ENCODE measurements around the gene SUPT4H1. TPM values are rescaled to one million over a fixed set of nuclear protein-coding genes. Genes with fewer than 3 reads are reported as not detected.

Gene SUPT4H1
- polyA plus RNA-seq, 1 donor, result 70.8 TPM

DNA sequence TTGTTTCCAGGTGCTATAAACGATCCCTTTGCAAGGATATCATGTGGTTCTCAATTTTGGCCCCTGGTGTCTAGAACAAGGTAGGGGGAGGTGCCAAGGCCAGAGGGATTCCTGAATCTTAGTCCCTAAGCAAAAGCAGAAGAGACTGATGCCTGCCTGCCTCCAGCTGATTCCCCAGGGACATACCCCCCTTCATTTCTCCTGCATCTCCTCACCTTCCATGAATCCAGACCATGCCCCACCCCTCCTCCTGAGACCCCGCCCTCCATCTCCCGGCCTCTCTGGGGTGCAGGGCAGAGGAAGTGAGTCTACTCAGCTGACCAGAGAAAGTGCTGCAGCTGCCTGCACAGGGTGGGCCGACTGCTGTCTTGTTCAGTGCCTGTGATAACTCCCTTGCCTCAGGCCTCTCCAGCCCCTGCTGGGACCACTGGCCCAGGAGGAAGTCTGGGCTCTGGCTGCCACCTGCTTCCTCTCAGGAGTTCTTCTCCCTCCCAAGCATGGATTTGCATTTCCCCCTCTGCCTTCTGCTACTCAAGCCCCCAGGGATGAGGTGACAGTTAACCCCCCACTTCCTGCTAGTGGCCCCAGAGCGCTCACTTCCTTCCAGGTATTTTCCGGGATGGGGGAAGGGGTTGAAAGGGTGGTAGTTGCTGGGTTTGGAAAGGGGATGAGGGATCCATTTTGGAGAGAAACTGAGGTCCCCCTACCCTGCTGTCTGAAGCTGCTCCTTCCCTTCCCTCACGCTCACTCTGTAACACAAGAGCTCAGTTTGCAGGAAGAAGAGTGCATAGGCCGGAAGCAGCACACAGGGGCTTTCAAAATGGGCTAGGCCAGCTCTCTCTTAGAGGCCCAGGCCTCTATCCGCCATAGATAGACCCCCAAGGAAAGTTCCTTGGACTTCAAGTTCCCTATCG is 12.9 kb downstream of the SUPT4H1 start:
- no peak for DNase-seq

DNA sequence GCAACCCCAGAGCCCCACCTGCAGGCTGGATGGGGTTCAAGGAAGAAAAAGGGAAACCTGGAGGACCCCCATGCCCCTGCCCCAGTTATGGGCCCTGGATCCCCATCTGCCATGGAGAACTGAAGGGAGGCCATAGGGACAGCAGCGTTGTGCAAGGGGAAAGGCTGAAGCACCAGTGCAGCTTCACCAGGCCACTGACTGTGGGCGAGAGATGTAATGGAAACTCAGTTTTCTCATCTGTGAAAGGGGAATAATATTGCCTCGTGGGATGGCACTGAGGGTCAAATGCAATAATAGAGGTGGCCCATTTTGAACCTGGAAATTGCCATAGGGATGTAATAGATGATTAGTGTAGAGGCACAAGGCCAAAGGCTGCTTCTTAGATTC is 13.6 kb downstream of the SUPT4H1 start:
- no peak for DNase-seq

DNA sequence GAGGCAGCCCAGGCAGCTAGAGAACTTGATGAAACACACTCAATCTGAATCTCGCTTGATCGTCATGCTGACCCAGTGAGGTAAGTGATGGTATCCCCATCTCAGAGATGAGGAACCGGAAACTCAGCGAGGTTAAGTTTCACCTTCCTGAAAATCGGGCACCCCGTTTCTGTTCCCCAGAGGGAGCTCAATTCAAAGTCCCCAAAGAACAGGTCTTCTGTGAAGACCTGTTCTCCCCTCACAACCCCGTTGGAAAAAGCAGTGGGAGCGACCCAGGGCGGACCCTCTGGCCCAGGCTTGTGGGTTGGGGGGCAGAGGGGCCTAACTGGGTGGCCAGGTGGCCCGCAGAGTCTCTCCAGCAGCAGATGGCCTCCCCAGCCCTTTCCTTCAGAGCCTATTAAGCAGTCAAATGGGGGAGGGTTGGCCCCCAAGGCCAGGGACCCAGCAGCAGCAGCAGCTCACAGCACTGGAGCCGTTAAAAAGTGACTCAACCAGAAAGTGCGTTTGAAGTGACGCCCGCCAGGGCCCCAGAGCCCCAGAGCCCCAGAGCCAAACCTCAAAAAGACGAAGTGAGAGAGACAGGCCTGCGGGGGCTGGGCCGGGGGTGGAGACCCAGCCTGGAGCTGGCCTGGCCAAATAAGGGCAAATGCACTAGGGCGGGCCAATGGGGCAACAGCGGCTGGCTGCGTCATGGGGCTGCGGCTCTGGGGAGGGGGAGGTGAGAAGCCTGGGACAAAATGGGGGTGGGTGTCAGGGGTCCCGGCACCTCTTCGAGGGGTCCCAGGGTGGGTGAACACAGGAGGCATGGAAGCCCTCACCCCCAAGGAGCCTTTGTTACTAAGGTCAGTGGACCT is 14.2 kb downstream of the SUPT4H1 start:
- DNase-seq, result no peak

DNA sequence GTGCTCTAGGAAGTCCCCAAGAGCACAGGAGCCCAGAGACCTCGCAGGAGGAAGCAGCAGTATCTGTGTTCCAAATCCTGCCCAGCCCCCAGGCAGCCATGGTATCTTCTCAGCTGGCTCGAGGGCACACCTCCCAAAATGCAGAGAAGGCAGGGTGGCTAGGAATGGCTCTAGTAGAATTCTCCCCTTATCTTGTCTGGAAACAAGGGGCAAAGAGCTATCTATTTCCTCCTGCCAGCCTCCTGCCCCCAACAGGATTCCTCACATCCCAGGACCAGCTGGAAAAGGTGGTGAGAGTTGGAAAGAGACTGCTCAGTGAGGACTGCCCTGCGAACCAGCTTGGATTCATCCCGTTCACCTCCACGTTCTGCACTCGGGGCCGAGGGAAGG is 14.8 kb downstream of the SUPT4H1 start:
- DNase-seq, result no peak

DNA sequence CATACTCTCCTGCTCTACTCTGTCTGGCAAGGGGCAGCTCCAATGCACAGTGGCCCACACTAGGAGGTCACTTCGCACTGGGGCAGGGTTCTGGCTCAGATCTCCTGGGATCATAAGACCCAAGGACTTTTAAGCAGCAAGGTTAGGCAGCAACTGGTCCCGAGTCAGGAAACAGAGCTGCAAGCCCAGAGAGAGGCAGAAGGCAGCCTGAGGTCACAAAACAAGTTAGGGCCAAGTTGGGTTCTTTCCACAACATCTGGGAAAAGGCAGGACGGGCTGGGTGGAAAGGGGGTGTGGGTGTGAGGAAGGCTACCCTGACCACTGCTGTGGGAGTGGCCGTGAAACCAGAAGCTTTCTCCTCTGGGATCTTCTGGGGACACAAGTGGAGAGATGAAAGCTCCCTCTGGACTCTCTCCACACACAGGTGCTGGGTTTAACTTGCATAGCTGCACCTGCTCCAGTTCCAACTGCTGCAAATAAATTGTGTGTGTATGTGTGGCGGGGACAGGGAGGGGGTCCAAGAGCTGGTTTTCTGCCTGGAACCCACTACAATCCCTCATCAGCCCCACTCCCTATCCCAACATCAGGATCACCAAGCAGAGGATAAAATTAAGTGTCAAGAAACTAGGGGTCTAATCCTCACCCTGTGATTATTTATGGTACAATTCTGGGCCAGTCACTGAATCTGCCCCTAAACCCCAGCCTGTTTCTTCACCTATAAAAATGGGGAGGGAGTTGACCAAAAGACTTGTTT is 15.4 kb downstream of the SUPT4H1 start:
- DNase-seq, result no peak

DNA sequence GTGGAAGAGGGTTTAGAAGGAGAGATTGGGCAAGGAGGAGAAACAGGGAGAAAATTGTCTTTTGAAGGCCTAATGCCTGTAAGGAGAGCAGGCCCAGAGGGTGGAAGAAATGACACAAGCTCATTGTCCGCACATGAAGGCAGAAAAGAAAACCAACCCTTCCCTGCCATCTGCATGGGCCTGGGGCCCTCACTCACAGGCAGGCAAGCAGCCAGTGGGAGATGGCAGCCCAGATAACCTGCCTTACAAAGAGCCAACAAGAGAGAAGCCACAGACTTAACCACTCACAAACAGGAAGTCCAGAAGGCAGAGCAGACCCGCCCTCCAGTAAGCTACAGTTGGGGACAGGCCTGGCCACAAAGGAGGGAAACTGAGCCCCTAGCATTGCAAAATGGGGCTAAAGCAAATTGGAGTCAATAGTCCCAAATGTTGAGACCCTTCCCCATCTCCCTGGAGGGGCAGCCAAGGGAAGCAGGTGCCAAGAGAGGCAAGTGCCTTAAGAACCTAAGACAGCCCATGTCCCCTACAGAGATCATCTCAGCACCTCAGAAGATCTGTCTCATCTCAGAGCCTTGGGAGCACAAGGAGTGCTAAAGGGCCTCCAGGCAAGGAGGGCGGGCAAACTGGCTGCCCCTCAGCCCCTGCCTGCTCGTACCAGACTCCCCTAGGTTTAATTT is 16.1 kb downstream of the SUPT4H1 start:
- DNase-seq, result no peak

DNA sequence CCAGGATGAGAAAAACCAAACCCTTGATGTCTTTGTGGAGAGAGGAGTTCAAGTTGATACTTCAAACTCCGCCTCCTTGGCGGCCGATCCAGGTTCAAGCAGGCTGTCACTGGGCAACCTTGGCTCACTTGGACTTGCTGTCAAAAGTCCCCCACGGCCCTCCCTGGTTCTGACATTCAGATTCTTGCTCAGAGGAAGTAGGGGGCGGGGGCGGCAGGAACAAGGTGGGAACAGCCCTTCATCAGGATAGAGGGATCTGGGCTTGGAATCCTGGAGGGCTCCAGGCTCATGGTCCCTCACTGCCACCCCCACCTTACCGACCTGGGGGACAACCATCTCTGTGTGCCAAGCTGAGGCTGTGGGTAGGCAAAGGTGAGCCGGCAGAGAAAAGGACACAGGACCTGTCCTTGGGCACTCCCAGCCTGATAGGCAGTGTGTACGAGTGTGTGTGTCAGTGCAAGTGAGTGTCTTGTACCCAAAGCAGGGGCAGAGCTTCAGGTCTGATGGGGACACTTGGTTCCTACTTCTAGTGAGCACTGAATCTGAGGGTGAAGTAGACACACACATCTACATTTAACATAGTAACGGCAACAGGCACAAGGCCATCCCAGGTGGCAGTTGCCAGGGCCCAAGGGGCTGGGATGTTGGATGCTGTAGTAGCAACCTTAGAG is 16.8 kb downstream of the SUPT4H1 start:
- no peak for DNase-seq

DNA sequence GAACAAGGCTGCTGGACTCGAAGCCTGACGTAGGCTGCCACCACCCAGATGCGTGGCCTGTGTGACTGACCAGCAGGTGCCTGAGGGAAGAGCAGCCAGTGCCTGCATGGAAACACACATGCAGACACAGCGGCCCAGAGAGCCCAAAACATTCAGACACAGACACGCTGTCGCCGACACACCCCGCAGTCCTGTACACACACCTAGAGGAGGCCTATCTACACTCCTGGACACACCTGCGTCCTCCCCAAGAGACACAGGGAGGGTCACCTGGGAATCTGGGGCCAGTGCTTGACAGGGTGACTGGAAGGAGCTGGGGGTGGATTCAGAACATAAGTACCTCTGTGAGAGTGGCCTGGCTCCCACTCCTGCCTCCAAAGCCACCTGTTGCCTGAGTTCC is 17.3 kb downstream of the SUPT4H1 start:
- no peak for DNase-seq

DNA sequence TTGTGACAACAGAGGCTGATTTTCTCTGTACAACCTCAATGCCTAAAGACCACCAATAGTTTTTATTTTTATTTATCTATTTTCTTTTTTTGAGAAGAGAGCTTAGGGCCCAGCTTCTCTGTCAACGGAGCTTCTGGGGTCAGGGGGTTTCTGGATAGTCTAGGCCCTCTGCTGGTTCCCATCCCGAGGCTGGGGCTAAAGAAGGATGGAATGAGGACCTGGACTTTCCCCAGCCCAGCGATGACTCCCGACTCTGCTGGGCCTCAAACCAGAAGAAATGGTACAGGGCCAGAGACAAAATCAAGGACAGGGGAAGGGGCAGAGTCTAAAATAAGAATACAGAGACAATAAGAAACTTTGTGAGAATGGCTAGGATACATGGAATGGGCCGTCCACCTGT is 17.7 kb downstream of the SUPT4H1 start:
- DNase-seq, result no peak

DNA sequence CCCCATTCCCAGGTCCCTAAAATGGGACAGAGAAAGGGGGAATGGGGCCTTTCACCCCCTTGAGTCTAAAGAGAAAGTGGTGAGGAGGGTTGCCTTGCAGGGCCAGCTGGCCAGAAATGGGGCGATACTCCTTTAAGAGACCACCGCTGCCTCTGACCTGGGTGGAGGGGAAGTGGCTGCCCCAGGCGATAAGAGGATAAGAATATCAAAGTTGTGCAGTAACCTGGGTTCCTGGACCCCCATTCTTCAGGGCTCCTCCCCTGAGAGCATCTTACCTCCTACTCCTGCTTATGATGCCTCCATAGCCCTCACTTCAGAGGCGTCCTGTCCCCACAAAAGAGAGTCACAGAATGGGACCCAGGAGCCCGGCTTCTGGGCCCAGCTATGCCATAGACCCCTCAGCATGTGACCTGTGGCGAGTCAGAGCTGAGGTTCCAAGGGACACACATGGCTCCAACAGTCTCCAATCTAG is 18.2 kb downstream of the SUPT4H1 start:
- no peak for DNase-seq

DNA sequence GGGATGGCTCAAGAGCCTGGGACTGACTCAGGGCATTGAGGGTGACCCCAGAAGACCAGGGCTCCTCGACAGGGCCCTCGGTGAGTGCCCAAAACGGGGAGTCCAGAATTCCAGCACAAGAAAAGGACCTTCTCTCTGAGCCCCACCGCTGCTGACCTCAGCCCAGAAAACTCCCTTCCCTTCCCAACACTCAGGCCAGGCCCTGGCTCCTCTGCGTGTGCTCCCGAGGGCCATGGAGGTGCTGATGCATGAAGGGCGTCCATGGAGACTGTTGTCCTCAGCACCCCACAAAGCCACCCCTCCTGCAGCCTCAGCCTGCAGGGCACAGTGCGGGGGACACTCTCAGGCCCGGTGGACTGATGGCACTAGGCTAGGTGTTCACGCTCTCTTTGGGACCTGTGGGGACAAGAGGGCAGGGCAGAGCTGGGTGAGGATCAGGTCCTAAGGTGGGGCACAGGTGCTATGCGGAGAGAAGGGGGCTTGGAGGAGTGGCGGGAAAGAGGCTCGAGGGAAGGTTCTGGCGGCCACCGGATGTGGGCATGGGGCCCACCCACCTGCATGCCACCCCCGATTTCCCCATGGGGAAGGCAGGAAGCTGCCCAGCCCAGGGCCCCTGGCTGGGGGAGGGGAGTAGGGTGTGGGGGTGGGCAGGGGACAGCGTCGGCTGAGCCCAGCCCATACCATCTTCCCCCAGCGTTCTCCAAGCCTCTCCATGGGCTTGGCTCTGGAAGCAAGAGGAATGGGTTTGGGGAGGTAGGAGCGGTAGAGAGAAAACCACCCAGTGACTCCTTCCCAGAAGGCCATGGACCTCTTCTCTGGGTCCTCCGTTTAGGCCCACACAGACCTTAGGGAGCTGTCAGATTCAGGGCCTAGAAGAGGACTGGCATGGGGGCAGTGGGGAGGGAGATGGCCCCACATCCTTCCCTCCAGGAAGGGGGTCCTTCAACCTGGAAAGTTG is 18.9 kb downstream of the SUPT4H1 start:
- no peak for DNase-seq

DNA sequence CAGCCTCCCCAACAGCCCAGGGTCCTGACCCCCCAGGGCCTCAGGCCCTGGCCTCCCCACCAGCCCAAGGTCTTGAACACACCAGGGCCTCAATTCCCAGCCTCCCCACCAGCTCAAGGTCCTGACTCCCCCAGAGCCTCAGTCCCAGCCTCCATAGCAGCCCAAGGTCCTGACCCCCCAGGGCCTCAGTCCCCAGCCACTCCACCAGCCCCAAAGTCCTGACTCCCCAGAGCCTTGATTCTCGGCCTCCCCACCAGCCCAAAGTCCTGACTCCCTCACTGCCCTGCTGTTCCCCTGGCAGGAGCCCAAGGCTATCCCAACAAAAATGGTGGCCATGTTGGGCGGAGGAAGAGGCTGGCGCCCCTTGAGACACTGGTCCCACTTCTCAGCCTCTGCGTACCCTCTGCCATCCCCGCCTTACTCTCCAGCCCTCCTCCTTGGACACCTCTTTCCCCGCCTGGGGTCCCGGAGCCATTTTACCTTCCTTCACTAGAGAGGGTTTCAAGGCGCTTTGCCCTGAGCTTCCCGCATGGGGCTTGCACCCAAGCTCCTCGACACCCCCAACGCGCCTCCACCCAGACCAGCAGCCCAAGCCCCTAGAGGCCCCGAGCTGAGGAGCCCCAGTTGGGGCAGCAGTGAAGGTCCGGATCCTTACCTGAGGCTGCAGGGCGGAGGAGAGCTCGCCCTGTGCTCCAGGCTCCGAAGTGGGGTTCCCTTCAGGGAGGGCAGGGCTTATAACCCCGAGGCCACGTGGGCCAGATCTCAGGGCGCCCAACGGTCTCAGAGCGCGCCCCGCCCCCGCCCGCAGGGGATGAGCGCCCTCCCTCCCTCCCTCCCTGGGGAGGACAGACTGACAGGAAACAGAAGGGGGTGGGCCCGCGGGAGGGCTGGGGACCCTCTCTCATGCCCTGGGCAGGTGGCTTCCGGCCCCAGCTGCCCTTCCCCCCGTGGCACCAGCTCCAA is 19.9 kb downstream of the SUPT4H1 start:
- no peak for DNase-seq

DNA sequence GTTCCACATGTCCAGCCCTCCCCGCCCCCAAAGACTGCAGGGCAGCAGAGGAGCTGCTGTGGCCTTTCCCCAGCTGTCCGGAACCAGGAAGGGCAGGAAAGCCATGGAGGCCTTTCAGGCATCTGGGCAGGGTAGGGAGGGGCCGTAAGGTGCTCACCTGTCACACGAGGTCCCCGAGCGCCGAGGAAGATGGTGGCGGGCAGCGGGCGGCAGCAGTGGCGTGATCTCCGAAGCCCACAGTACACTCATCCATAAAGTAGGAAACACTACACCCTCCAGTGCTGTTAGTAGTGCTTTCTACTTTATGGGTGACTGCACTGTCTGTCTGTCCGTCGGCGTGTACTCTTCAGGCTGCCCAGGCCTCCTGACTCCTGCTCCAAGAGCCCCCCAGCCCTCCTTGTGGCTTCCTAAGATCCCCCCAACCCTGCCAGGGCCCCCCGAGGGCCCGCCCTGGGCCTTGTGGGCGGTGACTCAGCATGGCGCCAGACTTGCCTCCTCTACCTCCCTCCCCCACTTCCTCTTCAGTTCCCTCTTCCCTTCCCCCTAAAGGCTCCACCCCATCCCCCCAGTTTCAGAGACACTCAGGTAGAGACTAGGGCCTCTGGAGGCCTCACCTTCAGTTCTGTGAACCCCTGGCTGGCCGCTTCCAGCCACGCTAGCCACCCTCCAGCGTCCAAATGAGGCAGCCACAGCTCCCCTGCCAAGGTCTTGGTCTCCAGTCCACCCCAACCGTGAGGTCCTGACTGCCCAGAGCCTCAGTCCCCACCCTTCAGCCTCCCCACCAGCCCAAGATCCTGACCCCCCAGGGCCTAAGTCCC is 20.8 kb downstream of the SUPT4H1 start:
- DNase-seq, result no peak

DNA sequence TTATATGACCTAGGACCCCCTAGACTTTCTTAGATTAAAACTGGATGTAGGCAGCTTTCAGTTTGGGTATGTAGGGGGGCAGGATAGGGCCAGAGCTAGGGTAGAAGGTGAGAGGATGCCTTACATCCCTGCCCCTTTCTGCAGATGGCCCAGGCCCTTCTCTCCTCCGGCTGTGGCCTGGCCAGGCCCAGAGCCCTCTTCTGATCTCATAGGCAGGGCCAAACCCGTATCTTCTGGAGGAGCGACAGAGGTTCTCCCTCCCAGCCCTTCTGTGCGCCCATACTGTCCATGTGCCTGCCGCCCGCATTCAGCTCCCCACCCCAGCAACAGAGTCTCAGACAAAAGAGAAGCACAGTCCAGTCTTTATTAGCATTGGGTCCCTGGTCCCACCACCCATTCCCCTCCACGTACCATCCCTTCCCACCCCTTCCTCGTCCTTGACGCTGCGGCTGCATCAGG is 21.4 kb downstream of the SUPT4H1 start:
- no peak for DNase-seq

DNA sequence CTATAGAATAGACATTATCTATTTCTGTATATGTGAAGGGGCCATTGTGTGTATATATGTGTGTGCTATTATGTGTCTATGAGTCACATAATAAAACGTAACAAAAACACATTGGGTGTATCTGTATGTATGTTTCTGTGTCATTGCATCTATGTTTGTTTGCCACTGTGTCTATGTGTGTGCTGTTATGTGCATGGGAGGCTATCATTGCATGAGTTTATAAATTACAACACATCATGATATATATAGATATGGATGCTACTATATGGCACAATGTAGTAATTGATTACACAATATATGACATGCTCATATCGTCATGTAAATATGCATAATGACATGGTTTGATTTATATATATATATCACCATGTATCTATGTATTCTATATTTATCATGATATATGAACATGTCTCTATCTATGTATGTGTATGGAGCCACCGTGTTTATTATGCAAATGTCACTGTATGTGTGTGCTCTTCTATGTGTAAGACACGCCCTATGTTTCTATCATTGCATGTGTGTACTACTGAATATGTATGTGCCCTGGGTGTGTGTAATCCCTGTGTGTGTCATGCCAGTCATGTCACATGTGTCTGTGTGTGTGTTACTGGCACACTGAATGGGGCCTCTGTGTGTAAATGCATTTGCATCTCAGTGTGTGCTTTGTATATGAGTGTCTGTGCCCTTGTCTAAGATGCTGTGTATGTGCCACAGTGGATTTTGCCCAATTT is 22.0 kb downstream of the SUPT4H1 start:
- DNase-seq, result no peak

DNA sequence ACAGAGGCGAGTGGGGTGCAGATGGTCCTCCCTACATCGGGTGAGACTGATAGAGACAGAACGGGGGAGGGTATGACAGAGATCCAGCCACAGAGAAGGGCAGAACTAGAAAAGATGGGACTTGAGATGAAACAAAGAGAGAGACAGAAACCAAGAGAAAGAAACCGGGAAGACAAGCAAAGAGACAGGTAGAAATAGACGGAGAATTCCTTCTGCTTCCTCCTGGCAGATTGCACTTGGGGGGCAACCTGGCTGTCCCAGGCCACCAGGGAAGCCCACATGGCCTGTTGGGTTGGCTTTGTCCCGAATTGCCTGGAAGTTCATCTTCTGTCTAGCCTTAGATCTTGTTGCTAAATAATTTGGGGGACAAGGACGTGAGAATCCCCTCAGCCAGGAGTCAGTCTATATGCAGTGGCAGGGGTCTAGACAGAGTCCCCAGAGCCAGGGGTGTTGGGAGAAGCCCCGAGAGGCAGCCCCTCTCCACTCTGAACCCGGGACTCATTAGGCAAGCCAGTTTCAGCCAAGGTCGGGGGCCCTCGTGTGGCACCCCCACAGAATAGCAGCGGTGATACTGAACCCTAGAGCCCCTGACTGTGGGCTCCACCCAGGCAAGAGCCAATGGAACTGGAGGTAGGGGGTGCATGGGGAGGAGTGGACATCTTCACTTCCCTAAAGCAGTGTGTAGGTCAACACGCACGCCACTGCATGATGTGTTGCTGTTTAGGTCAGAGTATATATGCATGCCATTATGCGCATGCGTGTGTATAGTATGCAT is 22.8 kb downstream of the SUPT4H1 start:
- DNase-seq, result no peak
